HG03521 (cell line): ENCODE measurements around the gene SYNE3.

Experiments used
- ATAC-seq: cut with Tn5 transposase; IDR thresholded peaks from one replicate; pipeline ENCODE4 v1.9.1; 2021; ENCODE audit warnings: mild to moderate bottlenecking, moderate library complexity; ENCODE audit not compliant: unreplicated experiment

Gene SYNE3

DNA sequence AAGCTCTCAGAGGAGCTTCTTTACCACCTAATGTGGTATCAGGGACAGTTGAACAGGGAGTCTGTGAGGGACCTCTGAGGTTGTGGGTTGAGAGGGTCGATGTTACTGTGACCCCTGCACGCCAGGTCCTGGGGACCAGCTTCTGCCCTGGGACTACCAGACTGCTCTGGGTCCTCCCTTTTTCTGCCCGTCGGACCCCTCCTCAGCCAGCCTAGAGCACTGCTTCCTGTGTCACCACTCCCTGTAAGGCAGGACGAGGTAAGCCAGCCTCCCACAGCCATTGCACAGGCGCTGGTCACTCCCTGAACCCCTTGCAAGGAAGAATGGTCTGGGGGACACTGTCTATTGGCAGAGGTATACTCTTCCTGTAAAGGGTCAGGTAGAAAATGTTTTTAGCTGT, 38.1 kb downstream of the SYNE3 start:
- ATAC-seq = no peak

- ATAC-seq = no peak
Measured at GRCh38 chr14:95477411-95478269, 38.8 kb downstream of the SYNE3 start.

GRCh38 chr14:95476747-95477146, 39.7 kb downstream of the SYNE3 start:
- ATAC-seq = no peak

DNA sequence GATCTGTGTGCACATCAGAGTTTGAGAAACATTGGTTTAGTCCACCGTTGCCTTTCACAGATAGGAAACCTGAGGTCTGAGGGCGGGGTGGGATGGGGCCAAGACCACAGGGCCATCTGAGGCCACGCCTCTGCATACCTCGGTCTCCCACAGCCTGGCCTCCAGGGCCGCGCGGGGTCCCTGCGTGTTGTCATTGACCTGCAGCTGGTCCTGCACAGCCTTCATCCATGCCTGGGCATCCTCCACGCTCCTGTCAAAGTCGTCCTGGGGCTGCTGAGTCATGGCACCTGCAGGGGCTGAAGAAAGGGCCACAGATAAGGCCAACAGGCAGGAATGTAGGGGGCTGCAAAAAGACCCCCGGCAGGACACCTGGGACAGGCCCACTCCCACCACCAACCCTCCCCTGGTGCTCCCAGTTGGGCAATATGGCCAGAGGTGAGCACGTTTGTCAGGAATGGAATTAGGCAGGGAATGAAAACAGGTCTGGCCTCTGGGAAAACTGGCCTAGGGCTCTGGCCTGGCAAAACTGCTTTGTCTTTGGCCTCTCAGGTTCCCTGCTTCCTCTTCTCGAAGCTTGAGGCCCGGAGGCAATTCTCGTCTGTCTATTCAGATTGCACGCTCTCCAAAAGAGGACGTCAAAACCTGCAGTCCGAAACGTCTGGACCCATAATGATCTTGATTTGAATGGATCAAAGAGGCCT, 40.8 kb downstream of the SYNE3 start:
- ATAC-seq = no peak

DNA sequence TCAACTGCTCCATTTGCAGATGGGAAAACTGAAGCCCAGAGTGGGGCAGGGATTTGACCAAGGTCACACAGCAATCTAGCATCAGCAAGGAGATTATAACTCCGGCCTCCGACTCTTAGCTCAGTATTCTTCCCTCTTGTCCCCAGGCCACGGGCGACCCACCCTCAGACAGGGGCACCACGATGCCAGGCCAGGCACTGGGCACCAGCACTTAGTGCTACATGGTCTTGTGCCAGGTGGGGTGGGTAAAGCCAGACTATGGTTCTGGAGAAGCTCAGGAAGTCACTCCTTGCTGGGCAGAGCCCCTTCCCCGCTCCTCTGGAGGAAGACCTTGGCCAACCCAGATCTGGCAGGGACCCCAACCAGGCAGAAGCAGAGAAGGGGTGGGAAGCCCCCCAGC, 41.5 kb downstream of the SYNE3 start:
- no peak for ATAC-seq

- ATAC-seq = no peak
Measured at GRCh38 chr14:95474486-95474885, 42.0 kb downstream of the SYNE3 start.

GRCh38 chr14:95472819-95473251, 43.6 kb downstream of the SYNE3 start:
- ATAC-seq = no peak

DNA sequence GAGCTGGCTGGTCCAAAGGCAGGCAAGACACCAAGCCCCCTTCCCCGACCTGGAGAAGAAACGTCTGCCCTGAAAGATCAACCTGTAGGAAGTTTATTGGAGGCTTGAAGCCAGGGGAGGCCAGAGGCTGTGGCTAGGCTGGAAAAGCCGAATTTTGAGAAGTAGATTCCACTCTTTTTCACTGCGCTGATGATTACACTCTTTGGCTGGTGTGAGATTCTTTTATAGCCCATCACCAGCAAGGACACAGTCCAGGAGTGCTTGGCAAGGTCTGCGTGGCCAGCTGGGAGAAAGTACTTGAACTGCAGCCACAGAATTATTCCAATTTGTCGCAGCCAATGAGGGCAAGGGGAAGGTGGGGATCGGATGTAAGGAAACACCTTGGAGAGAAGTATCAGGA, 45.0 kb downstream of the SYNE3 start:
- ATAC-seq = no peak

DNA sequence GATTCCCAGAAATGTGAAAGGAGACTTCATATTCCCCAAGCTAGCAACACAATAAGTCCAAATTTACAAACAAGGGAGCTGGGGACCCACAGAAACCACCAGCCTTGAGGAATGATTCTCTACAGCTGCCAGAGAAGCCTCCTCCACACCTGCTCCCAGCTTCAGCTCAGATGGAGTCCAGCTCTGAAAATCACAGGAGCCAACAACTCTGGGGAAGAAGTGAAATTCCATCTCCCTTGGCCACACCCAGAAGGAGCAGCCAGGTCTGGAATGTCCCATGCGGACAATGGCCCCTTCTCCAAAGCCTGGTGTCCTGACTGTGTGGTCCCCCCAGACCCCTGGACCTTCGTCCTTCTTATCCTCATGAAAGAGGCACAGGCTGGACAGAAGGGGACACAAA, 45.4 kb downstream of the SYNE3 start:
- ATAC-seq = no peak

- no peak for ATAC-seq
Measured at GRCh38 chr14:95469134-95469481, 47.3 kb downstream of the SYNE3 start.

- ATAC-seq = no peak
Measured at GRCh38 chr14:95468448-95469133, 47.9 kb downstream of the SYNE3 start.

GRCh38 chr14:95467657-95468056, 48.8 kb downstream of the SYNE3 start:
- ATAC-seq = no peak

DNA sequence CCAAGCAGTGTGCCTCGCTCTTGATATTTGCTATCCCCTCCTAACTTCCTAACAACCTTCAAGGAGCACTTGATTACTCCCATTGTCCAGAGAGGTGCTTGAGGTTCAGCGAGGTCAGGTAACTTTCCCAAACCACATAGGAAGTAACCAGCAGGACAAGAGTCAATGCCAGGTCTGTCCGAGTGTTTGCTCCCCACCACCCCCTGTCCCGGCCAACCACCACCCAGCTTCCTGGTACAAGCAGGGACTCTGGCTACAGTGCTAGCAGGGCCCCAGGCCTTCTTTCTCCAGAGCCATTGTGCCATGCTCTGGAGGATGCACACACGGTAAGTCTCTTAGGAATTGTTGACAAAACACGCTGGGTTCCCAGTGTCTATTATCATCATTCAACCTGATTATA, 49.2 kb downstream of the SYNE3 start:
- no peak for ATAC-seq
